HG02981 (cell line): ENCODE data around the gene IL3.

ENCODE experiments used
- ATAC-seq: cut with Tn5 transposase; IDR thresholded peaks from one replicate; pipeline ENCODE4 v1.9.1; 2021; ENCODE audit warnings: mild to moderate bottlenecking, moderate library complexity; ENCODE audit not compliant: unreplicated experiment

Gene IL3

GRCh38 chr5:132110930-132111329 is 50.5 kb downstream of the IL3 start:
- ATAC-seq: no peak

DNA sequence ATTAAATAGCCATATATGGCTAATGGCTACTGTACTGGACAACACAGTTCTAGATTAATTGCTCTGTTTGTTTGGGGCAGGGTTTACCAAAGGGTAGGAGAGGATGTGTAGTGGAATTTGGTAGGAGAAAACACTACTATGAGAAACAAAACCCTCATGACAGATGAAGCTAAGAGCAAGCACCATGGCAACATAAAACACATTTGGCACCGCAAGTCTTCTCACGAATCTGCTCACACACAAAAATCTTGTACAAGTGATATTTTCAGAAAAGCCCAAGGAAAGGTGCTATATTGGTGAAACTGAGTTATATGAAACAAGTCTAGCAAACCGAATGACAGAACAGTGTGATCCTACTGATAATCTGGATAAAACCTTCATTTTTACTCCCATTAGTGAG is 51.7 kb downstream of the IL3 start:
- ATAC-seq: no peak
